Liver (tissue), 9 donors: Measurements from ENCODE around the gene MTARC2. TPM values are rescaled to one million over a fixed set of nuclear protein-coding genes. Genes with fewer than 3 reads are reported as not detected.

Experiments
- DNase-seq: peaks from one replicate; pipeline ENCODE4 v3.0.0-alpha.2; 2017; ENCODE audit warnings: low spot score
- H3K27ac ChIP-seq, 2 donors: one replicate each; pipeline ENCODE4 v1.7.0; 2013; ENCODE audit warnings: inconsistent platforms in 2 of 2, low read length in 2 of 2, control low read depth in 1 of 2, low read depth in 1 of 2, mild to moderate bottlenecking in 1 of 2
- H3K27me3 ChIP-seq, 4 donors: one replicate each; pipeline versions ENCODE4 v1.6.1 to v1.7.0; 2013; ENCODE audit warnings: low read length in 3 of 4, inconsistent platforms in 1 of 4, mild to moderate bottlenecking in 1 of 4, moderate library complexity in 1 of 4; ENCODE audit not compliant: control insufficient read depth in 4 of 4, insufficient read depth in 4 of 4
- H3K36me3 ChIP-seq, 4 donors: one replicate each; pipeline versions ENCODE4 v1.6.1 to v1.7.0; 2013; ENCODE audit warnings: low read length in 3 of 4, mild to moderate bottlenecking in 3 of 4, low read depth in 1 of 4, moderate library complexity in 1 of 4; ENCODE audit not compliant: control insufficient read depth in 4 of 4, insufficient read depth in 3 of 4
- H3K4me1 ChIP-seq, 4 donors: one replicate each; pipeline versions ENCODE4 v1.6.1 to v1.7.0; 2013; ENCODE audit warnings: low read length in 3 of 4, mild to moderate bottlenecking in 3 of 4, moderate library complexity in 1 of 4; ENCODE audit not compliant: control insufficient read depth in 4 of 4, insufficient read depth in 4 of 4
- H3K4me3 ChIP-seq, 3 donors: one replicate each; pipeline versions ENCODE4 v1.6.1 to v1.7.0; 2013; ENCODE audit warnings: low read length in 3 of 3, control low read depth in 1 of 3, low read depth in 1 of 3, mild to moderate bottlenecking in 1 of 3
- H3K9ac ChIP-seq, 2 donors: one replicate each; pipeline ENCODE4 v1.7.0; 2013; ENCODE audit warnings: low read length in 2 of 2, mild to moderate bottlenecking in 2 of 2, moderate library complexity in 2 of 2, control low read depth in 1 of 2, low read depth in 1 of 2
- H3K9me3 ChIP-seq, 4 donors: one replicate each; pipeline versions ENCODE4 v1.6.1 to v1.7.0; 2013; ENCODE audit warnings: low read length in 3 of 4; ENCODE audit not compliant: control insufficient read depth in 4 of 4
- ATF3 ChIP-seq: IDR thresholded peaks from 2 replicates; pipeline ENCODE4 v1.6.1; 2016; ENCODE audit warnings: antibody characterized with exemption
- CTCF ChIP-seq: fragments of 150-350 bp; IDR thresholded peaks from 2 replicates; pipeline ENCODE4 v1.5.1; 2017; ENCODE audit warnings: improper control_type of control experiment, low read depth, low read length; ENCODE audit not compliant: missing input control
- FOXA1 ChIP-seq: IDR thresholded peaks from 2 replicates; pipeline ENCODE4 v1.6.1; 2016; ENCODE audit warnings: antibody characterized with exemption
- FOXA2 ChIP-seq: IDR thresholded peaks from 2 replicates; pipeline ENCODE4 v1.6.1; 2016; ENCODE audit warnings: antibody characterized with exemption
- GABPA ChIP-seq, 2 donors: IDR thresholded peaks in 1 of 2; conservative IDR thresholded peaks in 1 of 2; 2 replicates each; pipeline ENCODE4 v1.6.1; 2016; ENCODE audit warnings: antibody characterized with exemption in 2 of 2, mild to moderate bottlenecking in 1 of 2, moderate library complexity in 1 of 2
- HNF4A ChIP-seq, 2 donors: conservative IDR thresholded peaks; 2 replicates each; pipeline ENCODE4 v1.6.1; 2016; ENCODE audit warnings: antibody characterized with exemption in 2 of 2, mild to moderate bottlenecking in 2 of 2
- JUND ChIP-seq, 2 donors: IDR thresholded peaks; 2 replicates each; pipeline ENCODE4 v1.6.1; 2016; ENCODE audit warnings: antibody characterized with exemption in 2 of 2
- MAX ChIP-seq: IDR thresholded peaks from 2 replicates; pipeline ENCODE4 v1.6.1; 2016; ENCODE audit warnings: antibody characterized with exemption
- RAD21 ChIP-seq, 2 donors: IDR thresholded peaks; 2 replicates each; pipeline ENCODE4 v1.6.1; 2016; ENCODE audit warnings: antibody characterized with exemption in 2 of 2, mild to moderate bottlenecking in 2 of 2
- REST ChIP-seq: IDR thresholded peaks from 2 replicates; pipeline ENCODE4 v1.6.1; 2016; ENCODE audit warnings: antibody characterized with exemption, mild to moderate bottlenecking
- RXRA ChIP-seq, 2 donors: IDR thresholded peaks; 2 replicates each; pipeline ENCODE4 v1.6.1; 2017 to 2018; ENCODE audit warnings: antibody characterized with exemption in 2 of 2, mild to moderate bottlenecking in 1 of 2
- SP1 ChIP-seq: IDR thresholded peaks from 2 replicates; pipeline ENCODE4 v1.6.1; 2018; ENCODE audit warnings: antibody characterized with exemption, mild to moderate bottlenecking
- YY1 ChIP-seq: IDR thresholded peaks from 2 replicates; pipeline ENCODE4 v1.6.1; 2016; ENCODE audit warnings: antibody characterized with exemption, mild to moderate bottlenecking
- ZBTB33 ChIP-seq: IDR thresholded peaks from 2 replicates; pipeline ENCODE4 v1.6.1; 2016; ENCODE audit warnings: antibody characterized with exemption
- WGBS: extraction: QIAGEN DNeasy Blood & Tissue Kit; methylation state at CpG from one replicate; pipeline ENCODE4 v1.1.7; 2013; 5-methylcytosine and 5-hydroxymethylcytosine counted together
- polyA plus RNA-seq, 2 donors: library from polyadenylated mRNA; stranded (reverse) in 1 of 2; unstranded in 1 of 2; fragments of 200-250 nt in 1 of 2; fragments of >200 nt in 1 of 2; fragmentation: Nextera tagmentation in 1 of 2; extraction: Ambion mirVana in 1 of 2; gene quantifications; one replicate each; pipeline versions ENCODE4 v1.2.1 to v1.2.3, GENCODE V29; 2013 to 2015
- total RNA-seq, 2 donors: library from RNA; depleted of rRNA; stranded (reverse); fragments of >200 nt; gene quantifications; one replicate each; pipeline ENCODE4 v1.2.3, GENCODE V29; 2014
- donor health status: healthy.
- donor health status: healthy.
- donor health status: healthy.
- donor health status: healthy.
- donor health status: healthy.

MTARC2 gene
- total and polyA plus RNA-seq, 4 donors, result 24.9 to 96.1 (median 71.4) TPM

- H3K4me1 ChIP-seq, result peaks cover 1 to 17% (median 8%) of the 10 kb centered on the region in 4 donors
- H3K27ac ChIP-seq, result no peak overlapping the region
- no peak for DNase-seq
- no peak overlapping the region for H3K9ac ChIP-seq
- no peaks in the 10 kb centered on the region for H3K27me3 ChIP-seq
- H3K9me3 ChIP-seq, result no peaks in the 10 kb centered on the region
- no peaks in the 10 kb centered on the region for H3K36me3 ChIP-seq
- no peak overlapping the region for H3K4me3 ChIP-seq
- WGBS, result 25% methylated on average over 2 of the region's 2 CpGs
- TF ChIP-seq HNF4A (conservative IDR thresholded peaks at IDR 0.05), result peak in 1 of 2 donors; percentile 39
- no peak for TF ChIP-seq CTCF
- no peak for TF ChIP-seq ZBTB33
- TF ChIP-seq GABPA (IDR thresholded peaks at IDR 0.05 in 1 of 2, conservative IDR thresholded peaks at IDR 0.05 in 1 of 2), result no peak
Observed at GRCh38 chr1:220741349-220741748, 6.8 kb upstream of the MTARC2 start.

GRCh38 chr1:220741825-220742224 lies 6.3 kb upstream of the MTARC2 start:
- no peak overlapping the region for H3K9ac ChIP-seq
- H3K27ac ChIP-seq, result no peak overlapping the region
- H3K27me3 ChIP-seq, result no peaks in the 10 kb centered on the region
- no peaks in the 10 kb centered on the region for H3K9me3 ChIP-seq
- DNase-seq, result no peak
- peaks cover 1 to 21% (median 12%) of the 10 kb centered on the region in 4 donors for H3K4me1 ChIP-seq
- 77% methylated on average over 1 of the region's 1 CpG for WGBS
- TF ChIP-seq REST, result no peak
- no peak for TF ChIP-seq CTCF
- no peak for TF ChIP-seq RAD21 (IDR thresholded peaks at IDR 0.05)
- no peak for TF ChIP-seq SP1
- TF ChIP-seq JUND (IDR thresholded peaks at IDR 0.05), result no peak
- no peak for TF ChIP-seq HNF4A (conservative IDR thresholded peaks at IDR 0.05)
- TF ChIP-seq ZBTB33, result no peak
- TF ChIP-seq GABPA (IDR thresholded peaks at IDR 0.05 in 1 of 2, conservative IDR thresholded peaks at IDR 0.05 in 1 of 2), result no peak
- TF ChIP-seq FOXA1, result no peak
- no peak for TF ChIP-seq YY1
- TF ChIP-seq ATF3, result no peak
- no peak for TF ChIP-seq MAX
- no peak for TF ChIP-seq FOXA2
- no peak for TF ChIP-seq RXRA (IDR thresholded peaks at IDR 0.05)
- H3K4me3 ChIP-seq, result no peak overlapping the region
- no peaks in the 10 kb centered on the region for H3K36me3 ChIP-seq
